Stimulated activated CD8-positive, alpha-beta memory T cell treated with anti-CD3 and anti-CD28 coated beads, Interleukin-12 subunit alpha, Interleukin-12 subunit beta, amount 100 ng/mL, for 1 hour (primary cell): ENCODE data around the gene ABHD17C.
"Not testable (repeated sequence)": the region's sequence is repeated elsewhere in the genome, so short reads cannot be mapped to it uniquely, and the experiment has no call there.

Experiments
- DNase-seq: peaks from one replicate; pipeline ENCODE4 v3.0.0-alpha.2; 2020; ENCODE audit warnings: low read depth

Gene ABHD17C

GRCh38 chr15:80730926-80731325 is 35.8 kb downstream of the ABHD17C start:
- DNase-seq = no peak

GRCh38 chr15:80732167-80732566 is 37.1 kb downstream of the ABHD17C start:
- no peak for DNase-seq

- DNase-seq = no peak
Measured at GRCh38 chr15:80732818-80733217, 37.7 kb downstream of the ABHD17C start.

GRCh38 chr15:80733460-80733859 is 38.4 kb downstream of the ABHD17C start:
- no peak for DNase-seq

GRCh38 chr15:80735344-80735743 is 40.2 kb downstream of the ABHD17C start:
- no peak for DNase-seq

- no peak for DNase-seq
Measured at GRCh38 chr15:80736560-80736959, 41.5 kb downstream of the ABHD17C start.

- DNase-seq = no peak
Measured at GRCh38 chr15:80739919-80740318, 44.8 kb downstream of the ABHD17C start.

GRCh38 chr15:80742081-80742480 is 47.0 kb downstream of the ABHD17C start:
- DNase-seq = no peak

GRCh38 chr15:80743189-80743833 is 48.2 kb downstream of the ABHD17C start:
- no peak for DNase-seq

GRCh38 chr15:80744415-80744814 is 49.3 kb downstream of the ABHD17C start:
- DNase-seq = no peak

GRCh38 chr15:80744826-80745225 is 49.7 kb downstream of the ABHD17C start:
- DNase-seq = no peak

- no peak for DNase-seq
Measured at GRCh38 chr15:80745888-80746287, 50.8 kb downstream of the ABHD17C start.

GRCh38 chr15:80747317-80748053 is 52.4 kb downstream of the ABHD17C start:
- no peak for DNase-seq

- DNase-seq = no peak
Measured at GRCh38 chr15:80749589-80749988, 54.5 kb downstream of the ABHD17C start.

GRCh38 chr15:80750575-80750974 is 55.5 kb downstream of the ABHD17C start:
- DNase-seq = no peak

- DNase-seq = no peak
Measured at GRCh38 chr15:80752204-80752603, 57.1 kb downstream of the ABHD17C start.

GRCh38 chr15:80753161-80753560 is 58.1 kb downstream of the ABHD17C start:
- no peak for DNase-seq

GRCh38 chr15:80754014-80754413 is 58.9 kb downstream of the ABHD17C start:
- DNase-seq = no peak

GRCh38 chr15:80755885-80756284 is 60.8 kb downstream of the ABHD17C start:
- DNase-seq = no peak

- no peak for DNase-seq
Measured at GRCh38 chr15:80758130-80758745, 63.1 kb downstream of the ABHD17C start.

GRCh38 chr15:80760960-80761359 is 65.8 kb downstream of the ABHD17C start:
- DNase-seq = no peak

- DNase-seq = no peak
Measured at GRCh38 chr15:80761754-80762153, 66.6 kb downstream of the ABHD17C start.

- not testable (repeated sequence) for DNase-seq
Measured at GRCh38 chr15:80763235-80763634, 68.1 kb downstream of the ABHD17C start.
